HepG2 (cell line): ENCODE data around the gene DLL4. TPM values are rescaled to one million over a fixed set of nuclear protein-coding genes. Genes with fewer than 3 reads are reported as not detected.
A peak's percentile ranks its signal among the peaks of the same experiment; 100 is the strongest.

Source experiments
- IRF2 ChIP-seq: IDR thresholded peaks from 2 replicates; pipeline ENCODE4 v1.6.1; 2018; ENCODE audit warnings: missing genetic modification reagents, missing compliant biosample characterization
- KDM6A ChIP-seq: IDR thresholded peaks from 2 replicates; pipeline ENCODE4 v1.6.1; 2016; ENCODE audit warnings: low read depth
- MAZ ChIP-seq, 2 experiments: sonication (generic) in 1 of 2; formaldehyde crosslinking in 1 of 2; IDR thresholded peaks; 2 replicates each; pipeline versions ENCODE4 v1.5.0 to v1.6.1; 2012 to 2020; ENCODE audit warnings: low read depth in 2 of 2, mild to moderate bottlenecking in 2 of 2, borderline replicate concordance in 1 of 2, improper control_type of control experiment in 1 of 2, low read length in 1 of 2, missing genetic modification reagents in 1 of 2, moderate library complexity in 1 of 2
- MXI1 ChIP-seq: IDR thresholded peaks from 3 replicates; pipeline ENCODE4 v1.6.1; 2012; ENCODE audit warnings: low read depth, low read length, inconsistent platforms, borderline replicate concordance
- PAX8 ChIP-seq: sonication (generic); formaldehyde crosslinking; IDR thresholded peaks from 2 replicates; pipeline ENCODE4 v1.8.0; 2022; ENCODE audit warnings: mild to moderate bottlenecking, missing genetic modification reagents, borderline replicate concordance
- SP5 ChIP-seq: IDR thresholded peaks from 2 replicates; pipeline ENCODE4 v1.6.1; 2016; ENCODE audit warnings: low read depth, borderline replicate concordance
- TBP ChIP-seq: sonication (generic); formaldehyde crosslinking; IDR thresholded peaks from 2 replicates; pipeline ENCODE4 v1.5.0; 2020; ENCODE audit warnings: missing genetic modification reagents
- TOE1 ChIP-seq: sonication (generic); formaldehyde crosslinking; IDR thresholded peaks from 2 replicates; pipeline ENCODE4 v1.4.0; 2020; ENCODE audit warnings: mild to moderate bottlenecking, missing genetic modification reagents
- ZFYVE20 ChIP-seq: sonication (generic); formaldehyde crosslinking; IDR thresholded peaks from 2 replicates; pipeline ENCODE4 v1.8.0; 2023; ENCODE audit warnings: low read depth, mild to moderate bottlenecking, moderate library complexity, missing genetic modification reagents, borderline replicate concordance
- ZNF224 ChIP-seq: sonication (generic); formaldehyde crosslinking; IDR thresholded peaks from 2 replicates; pipeline ENCODE4 v1.5.0; 2020; ENCODE audit warnings: mild to moderate bottlenecking, missing genetic modification reagents
- ZNF234 ChIP-seq: sonication (generic); formaldehyde crosslinking; conservative IDR thresholded peaks from 2 replicates; pipeline ENCODE4 v1.5.1; 2020; ENCODE audit warnings: mild to moderate bottlenecking, missing genetic modification reagents
- ZNF501 ChIP-seq: sonication (generic); formaldehyde crosslinking; IDR thresholded peaks from 2 replicates; pipeline ENCODE4 v1.5.1; 2020; ENCODE audit warnings: mild to moderate bottlenecking, moderate library complexity, missing genetic modification reagents
- ZNF574 ChIP-seq: sonication (generic); formaldehyde crosslinking; IDR thresholded peaks from 2 replicates; pipeline ENCODE4 v1.4.0; 2020; ENCODE audit warnings: missing genetic modification reagents
- ZNF687 ChIP-seq: sonication (generic); formaldehyde crosslinking; IDR thresholded peaks from 2 replicates; pipeline ENCODE4 v1.5.1; 2020; ENCODE audit warnings: mild to moderate bottlenecking, missing genetic modification reagents, moderate library complexity
- ZNF761 ChIP-seq: sonication (generic); formaldehyde crosslinking; conservative IDR thresholded peaks from 2 replicates; pipeline ENCODE4 v1.4.0; 2020; ENCODE audit warnings: mild to moderate bottlenecking, missing genetic modification reagents
- polyA plus RNA-seq, 8 experiments: library from polyadenylated mRNA; depleted of rRNA in 3 of 8; stranded (reverse) in 7 of 8; unstranded in 1 of 8; fragments of >200 nt; fragmentation: Illumina TruSeq in 4 of 8; extraction: Trizol in 4 of 8; gene quantifications; 2 replicates each; pipeline versions ENCODE4 v1.2.1 to v1.2.3, GENCODE V29; 2011 to 2016; ENCODE audit warnings: low read depth in 4 of 8, missing spikeins in 1 of 8, mixed read lengths in 1 of 8; ENCODE audit not compliant: insufficient read depth in 1 of 8
- total RNA-seq, 5 experiments: library from RNA; depleted of rRNA; stranded (reverse); fragments of >200 nt; fragmentation: Illumina TruSeq; extraction: Trizol; gene quantifications; 2 replicates each; pipeline ENCODE4 v1.2.3, GENCODE V29; 2016; ENCODE audit warnings: low read depth in 1 of 5
- TF ChIP-seq, protein P1 (sequence below): fragments of 450-650 bp; IDR thresholded peaks from 2 replicates; pipeline ENCODE4 v1.6.1; 2017; ENCODE audit warnings: mild to moderate bottlenecking
- TF ChIP-seq, protein P2 (sequence below): sonication (generic); formaldehyde crosslinking; IDR thresholded peaks from 2 replicates; pipeline ENCODE4 v1.8.1; 2023; ENCODE audit warnings: mild to moderate bottlenecking, moderate library complexity, missing genetic modification reagents

DLL4 gene
- total and polyA plus RNA-seq, 2 of the 13 experiments (the other 11 are each of a cell fraction or from before 2014, with no cell fraction given), result 0.20 to 0.25 TPM

DNA sequence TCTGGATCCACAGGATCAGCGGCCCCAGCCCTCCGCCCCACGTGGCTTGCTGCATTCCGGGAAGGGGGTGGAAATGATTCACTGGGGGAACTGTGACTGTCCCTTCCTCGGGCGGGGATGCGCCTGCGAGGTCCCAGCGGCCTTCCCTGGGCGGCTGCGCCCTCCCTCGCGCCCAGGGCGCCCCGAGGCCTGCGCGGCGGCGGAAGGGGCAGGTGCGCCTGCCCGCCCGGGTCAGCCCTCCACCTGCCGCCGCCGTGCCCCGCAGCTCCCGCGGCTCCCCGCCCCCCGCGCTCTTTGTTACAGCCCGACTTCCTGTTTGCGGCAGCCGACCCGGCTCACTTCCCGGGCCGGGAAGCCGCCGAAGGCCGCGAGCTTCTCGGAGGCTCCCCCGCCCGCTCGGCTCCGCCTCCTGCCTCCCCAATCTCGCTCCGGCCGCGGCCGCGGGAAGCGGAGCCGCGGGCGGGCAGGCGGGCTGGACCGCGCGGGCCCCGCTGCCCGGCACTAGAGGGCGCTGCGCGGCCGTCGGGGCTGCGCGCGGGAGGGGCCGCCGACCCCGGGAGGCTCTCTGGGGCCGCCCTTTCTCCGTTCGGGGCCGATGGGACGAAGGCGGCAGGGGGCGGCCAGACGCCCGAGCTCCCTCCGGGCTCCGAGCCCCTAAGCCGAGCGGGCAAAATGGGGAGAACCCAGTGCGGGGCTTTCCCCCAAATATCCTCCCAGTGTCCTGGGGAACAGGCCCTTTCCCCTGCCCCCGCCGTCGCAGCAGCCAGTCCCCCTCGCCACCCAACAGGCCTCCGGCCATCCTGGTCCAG, 12.6 kb downstream of the DLL4 start (continued):
- TF ChIP-seq ZNF574 (CRISPR knock-in tag), result 0 out of 2 replicates have a peak, but pooled peaks have one; percentile 46
- TF ChIP-seq ZNF501 (CRISPR knock-in tag), result 0 out of 2 replicates have a peak, but pooled peaks have one; percentile 9
- TF ChIP-seq ZNF224, result no peak
- TF ChIP-seq KDM6A (CRISPR knock-in tag), result no peak
- TF ChIP-seq IRF2 (CRISPR knock-in tag), result no peak
- peak; percentile 58; the same call in 1 of the 2 replicates for TF ChIP-seq SP5 (CRISPR knock-in tag)
- 0 out of 2 replicates have a peak, but pooled peaks have one; percentile 65 for TF ChIP-seq PAX8
- peak; percentile 56; the same call in 1 of the 2 replicates for TF ChIP-seq ZFYVE20
- TF ChIP-seq, protein P1, sequence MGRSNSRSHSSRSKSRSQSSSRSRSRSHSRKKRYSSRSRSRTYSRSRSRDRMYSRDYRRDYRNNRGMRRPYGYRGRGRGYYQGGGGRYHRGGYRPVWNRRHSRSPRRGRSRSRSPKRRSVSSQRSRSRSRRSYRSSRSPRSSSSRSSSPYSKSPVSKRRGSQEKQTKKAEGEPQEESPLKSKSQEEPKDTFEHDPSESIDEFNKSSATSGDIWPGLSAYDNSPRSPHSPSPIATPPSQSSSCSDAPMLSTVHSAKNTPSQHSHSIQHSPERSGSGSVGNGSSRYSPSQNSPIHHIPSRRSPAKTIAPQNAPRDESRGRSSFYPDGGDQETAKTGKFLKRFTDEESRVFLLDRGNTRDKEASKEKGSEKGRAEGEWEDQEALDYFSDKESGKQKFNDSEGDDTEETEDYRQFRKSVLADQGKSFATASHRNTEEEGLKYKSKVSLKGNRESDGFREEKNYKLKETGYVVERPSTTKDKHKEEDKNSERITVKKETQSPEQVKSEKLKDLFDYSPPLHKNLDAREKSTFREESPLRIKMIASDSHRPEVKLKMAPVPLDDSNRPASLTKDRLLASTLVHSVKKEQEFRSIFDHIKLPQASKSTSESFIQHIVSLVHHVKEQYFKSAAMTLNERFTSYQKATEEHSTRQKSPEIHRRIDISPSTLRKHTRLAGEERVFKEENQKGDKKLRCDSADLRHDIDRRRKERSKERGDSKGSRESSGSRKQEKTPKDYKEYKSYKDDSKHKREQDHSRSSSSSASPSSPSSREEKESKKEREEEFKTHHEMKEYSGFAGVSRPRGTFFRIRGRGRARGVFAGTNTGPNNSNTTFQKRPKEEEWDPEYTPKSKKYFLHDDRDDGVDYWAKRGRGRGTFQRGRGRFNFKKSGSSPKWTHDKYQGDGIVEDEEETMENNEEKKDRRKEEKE, result no peak
- no peak for TF ChIP-seq ZNF234 (CRISPR knock-in tag)
- TF ChIP-seq MXI1, result 0 out of 3 replicates have a peak, but pooled peaks have one; percentile 45
- TF ChIP-seq ZNF687 (CRISPR knock-in tag), result peak; percentile 80
- peak; percentile 15; the same call in 1 of the 2 replicates for TF ChIP-seq MAZ (IDR thresholded peaks at IDR 0.05; ENCODE audit: borderline replicate concordance, low read depth, low read length)
- peak; percentile 65 for TF ChIP-seq MAZ (CRISPR knock-in tag; IDR thresholded peaks at IDR 0.05; ENCODE audit: low read depth)
- TF ChIP-seq, protein P2, sequence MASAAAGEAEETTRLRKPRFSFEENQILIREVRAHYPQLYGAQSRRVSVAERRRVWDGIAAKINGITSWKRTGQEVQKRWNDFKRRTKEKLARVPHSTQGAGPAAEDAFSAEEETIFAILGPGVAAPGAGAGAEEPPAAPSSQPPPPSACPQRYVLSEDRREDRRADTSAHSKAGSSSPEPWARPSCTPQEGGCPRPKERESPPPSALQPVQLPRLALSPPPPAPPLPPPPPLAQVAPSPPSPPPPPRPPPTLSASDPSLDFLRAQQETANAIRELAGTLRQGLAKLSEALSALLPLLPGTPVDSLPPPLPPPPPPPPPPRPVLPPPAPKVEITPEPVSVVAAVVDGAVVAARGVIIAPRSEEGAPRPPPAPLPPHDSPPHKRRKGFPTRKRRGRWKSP (CRISPR knock-in tag), result no peak
- TF ChIP-seq ZNF761, result no peak; the same call in 1 of the 2 replicates
- TF ChIP-seq TOE1, result no peak
- TF ChIP-seq TBP (CRISPR knock-in tag), result no peak
